Tibial nerve (tissue), 4 donors: Measurements from ENCODE around the gene ISCA1. TPM values are rescaled to one million over a fixed set of nuclear protein-coding genes. Genes with fewer than 3 reads are reported as not detected.

Source experiments
- DNase-seq, 2 donors: peaks; one replicate each; pipeline ENCODE4 v3.0.0-alpha.2; 2019; ENCODE audit warnings: low spot score in 2 of 2
- H3K27ac ChIP-seq, 4 donors: fragments of 200-600 bp; sonication (generic) in 3 of 4; one replicate each; pipeline ENCODE4 v1.5.1; 2017 to 2019; ENCODE audit warnings: mild to moderate bottlenecking in 1 of 4
- H3K27me3 ChIP-seq, 2 donors: fragments of 200-600 bp; sonication (generic) in 1 of 2; one replicate each; pipeline versions ENCODE4 v1.5.1 to v1.6.0; 2017 to 2019
- H3K36me3 ChIP-seq, 3 donors: fragments of 200-600 bp; sonication (generic); one replicate each; pipeline ENCODE4 v1.5.1; 2018 to 2019
- H3K4me1 ChIP-seq, 4 donors: fragments of 200-600 bp; sonication (generic) in 3 of 4; one replicate each; pipeline ENCODE4 v1.5.1; 2017 to 2019
- H3K4me3 ChIP-seq, 4 donors: fragments of 200-600 bp; sonication (generic) in 3 of 4; one replicate each; pipeline ENCODE4 v1.5.1; 2017 to 2019; ENCODE audit warnings: mild to moderate bottlenecking in 1 of 4, moderate library complexity in 1 of 4
- H3K9me3 ChIP-seq, 4 donors: fragments of 200-600 bp; sonication (generic) in 3 of 4; one replicate each; pipeline ENCODE4 v1.5.1; 2017 to 2019
- CTCF ChIP-seq, 5 experiments: fragments of 200-600 bp in 3 of 5; fragments of 450-650 bp in 2 of 5; sonication (generic) in 3 of 5; IDR thresholded peaks; one replicate each; pipeline ENCODE4 v1.5.1; 2016 to 2019; ENCODE audit warnings: antibody characterized with exemption in 5 of 5, mild to moderate bottlenecking in 3 of 5, moderate library complexity in 2 of 5
- EP300 ChIP-seq, 2 donors: sonication (generic); formaldehyde crosslinking; IDR thresholded peaks; one replicate each; pipeline ENCODE4 v1.6.1; 2017; ENCODE audit warnings: antibody characterized with exemption in 2 of 2, mild to moderate bottlenecking in 1 of 2
- POLR2A ChIP-seq, 2 donors: fragments of 450-650 bp; IDR thresholded peaks; one replicate each; pipeline ENCODE4 v1.6.1; 2017; ENCODE audit warnings: antibody characterized with exemption in 2 of 2, mild to moderate bottlenecking in 2 of 2, moderate library complexity in 2 of 2
- WGBS, 2 donors: methylation state at CpG; one replicate each; pipeline ENCODE4 v1.1.5; 2018; 5-methylcytosine and 5-hydroxymethylcytosine counted together
- total RNA-seq, 4 donors: library from RNA; depleted of rRNA; stranded (reverse); fragments of >200 nt; gene quantifications; one replicate each; pipeline ENCODE4 v1.1.0, GENCODE V29; 2016

The ISCA1 gene
- total RNA-seq, 4 donors from 2014 or later = 21.2 to 40.2 (median 32.7) TPM

- WGBS, 2 donors = 87 to 91% methylated on average over 1 of the region's 1 CpG
- no peaks in the 10 kb centered on the region for H3K27me3 ChIP-seq
- H3K27ac ChIP-seq = no peak overlapping the region
- H3K9me3 ChIP-seq = no peaks in the 10 kb centered on the region
- no peak for DNase-seq
- no peaks in the 10 kb centered on the region for H3K4me1 ChIP-seq
- H3K36me3 ChIP-seq = peaks cover 0 to 100% (median 19%) of the 10 kb centered on the region in 3 donors
- no peak overlapping the region for H3K4me3 ChIP-seq
- no peak for TF ChIP-seq EP300 (IDR thresholded peaks at IDR 0.05)
- no peak for TF ChIP-seq POLR2A (IDR thresholded peaks at IDR 0.05)
- no peak for TF ChIP-seq CTCF (IDR thresholded peaks at IDR 0.05)
These were observed 42.6 kb upstream of the ISCA1 start for GRCh38 chr9:86324901-86325300.

- no peaks in the 10 kb centered on the region for H3K27me3 ChIP-seq
- no peaks in the 10 kb centered on the region for H3K9me3 ChIP-seq
- no peak for DNase-seq
- TF ChIP-seq POLR2A (IDR thresholded peaks at IDR 0.05) = no peak
- TF ChIP-seq EP300 (IDR thresholded peaks at IDR 0.05) = no peak
- TF ChIP-seq CTCF (IDR thresholded peaks at IDR 0.05) = no peak
- H3K27ac ChIP-seq = no peak overlapping the region
- peaks cover 0 to 98% (median 19%) of the 10 kb centered on the region in 3 donors for H3K36me3 ChIP-seq
- WGBS, 2 donors = 77 to 82% methylated on average over 2 of the region's 2 CpGs
- no peak overlapping the region for H3K4me3 ChIP-seq
- no peaks in the 10 kb centered on the region for H3K4me1 ChIP-seq
These were observed 42.0 kb upstream of the ISCA1 start for GRCh38 chr9:86324308-86324707.

- no peaks in the 10 kb centered on the region for H3K4me1 ChIP-seq
- peaks cover 0 to 98% (median 24%) of the 10 kb centered on the region in 3 donors for H3K36me3 ChIP-seq
- H3K27ac ChIP-seq = no peak overlapping the region
- no peaks in the 10 kb centered on the region for H3K27me3 ChIP-seq
- DNase-seq = no peak
- 84 to 88% methylated on average over 8 of the region's 8 CpGs for WGBS, 2 donors
- no peaks in the 10 kb centered on the region for H3K9me3 ChIP-seq
- no peak for TF ChIP-seq EP300 (IDR thresholded peaks at IDR 0.05)
- TF ChIP-seq POLR2A (IDR thresholded peaks at IDR 0.05) = no peak
- TF ChIP-seq CTCF (IDR thresholded peaks at IDR 0.05) = no peak
- H3K4me3 ChIP-seq = no peak overlapping the region
These were observed 40.8 kb upstream of the ISCA1 start for GRCh38 chr9:86322973-86323644.

- 81 to 82% methylated on average over 5 of the region's 5 CpGs for WGBS, 2 donors
- Histone ChIP-seq H3K36me3 (peaks cover 0 to 97% (median 29%) of the 10 kb centered on the region in 3 donors), H3K4me1 (no peaks in the 10 kb centered on the region), H3K4me3 (no peak overlapping the region), H3K27me3 (no peaks in the 10 kb centered on the region), H3K27ac (no peak overlapping the region), H3K9me3 (no peaks in the 10 kb centered on the region)
- TF ChIP-seq POLR2A (IDR thresholded peaks at IDR 0.05) (no peak), CTCF (IDR thresholded peaks at IDR 0.05) (no peak), EP300 (IDR thresholded peaks at IDR 0.05) (no peak)
- no peak for DNase-seq
These were observed 39.0 kb upstream of the ISCA1 start for GRCh38 chr9:86321373-86321772.

- 93 to 96% methylated on average over 4 of the region's 4 CpGs for WGBS, 2 donors
- no peak for DNase-seq
- H3K36me3 ChIP-seq = peaks cover 0 to 97% (median 28%) of the 10 kb centered on the region in 3 donors
These were observed 35.8 kb upstream of the ISCA1 start for GRCh38 chr9:86318187-86318586.

More at GRCh38 chr9:86318187-86318586, 35.8 kb upstream of the ISCA1 start:
- Histone ChIP-seq H3K4me1 (no peaks in the 10 kb centered on the region), H3K27me3 (no peaks in the 10 kb centered on the region), H3K27ac (no peak overlapping the region), H3K4me3 (no peak overlapping the region), H3K9me3 (no peaks in the 10 kb centered on the region)
- TF ChIP-seq POLR2A (IDR thresholded peaks at IDR 0.05) = no peak
- TF ChIP-seq CTCF (IDR thresholded peaks at IDR 0.05) = no peak
- no peak for TF ChIP-seq EP300 (IDR thresholded peaks at IDR 0.05)
